Lung (tissue), 12 donors: Measurements from ENCODE around the gene NIPBL. TPM values are rescaled to one million over a fixed set of nuclear protein-coding genes. Genes with fewer than 3 reads are reported as not detected.

Source experiments
- ATAC-seq: fragments of 200-7000 bp; cut with Tn5 transposase; one replicate; pipeline ENCODE4 v1.9.1; 2020; ENCODE audit warnings: moderate number of reproducible peaks; ENCODE audit not compliant: insufficient read depth, low FRiP score
- DNase-seq, 3 donors: peaks; one replicate each; pipeline ENCODE4 v3.0.0-alpha.2; 2013 to 2017
- H3K27ac ChIP-seq, 2 donors: one replicate each; pipeline ENCODE4 v1.5.1; 2013; ENCODE audit warnings: mild to moderate bottlenecking in 2 of 2, moderate library complexity in 2 of 2, control low read depth in 1 of 2, inconsistent platforms in 1 of 2, low read depth in 1 of 2, low read length in 1 of 2
- H3K27me3 ChIP-seq, 3 donors: one replicate each; pipeline ENCODE4 v1.5.1; 2013; ENCODE audit warnings: low read length in 2 of 3; ENCODE audit not compliant: control insufficient read depth in 3 of 3, insufficient read depth in 3 of 3
- H3K36me3 ChIP-seq, 4 donors: one replicate each; pipeline ENCODE4 v1.5.1; 2013; ENCODE audit warnings: low read length in 4 of 4, mild to moderate bottlenecking in 1 of 4, moderate library complexity in 1 of 4; ENCODE audit not compliant: control insufficient read depth in 4 of 4, insufficient read depth in 4 of 4
- H3K4me1 ChIP-seq, 5 donors: one replicate each; pipeline ENCODE4 v1.5.1; 2013; ENCODE audit warnings: low read length in 5 of 5, mild to moderate bottlenecking in 2 of 5, moderate library complexity in 1 of 5; ENCODE audit not compliant: control insufficient read depth in 5 of 5, insufficient read depth in 5 of 5
- H3K4me3 ChIP-seq: one replicate; pipeline ENCODE4 v1.5.1; 2013; ENCODE audit warnings: mild to moderate bottlenecking, control low read depth, moderate library complexity
- H3K9ac ChIP-seq, 2 donors: one replicate each; pipeline ENCODE4 v1.5.1; 2013; ENCODE audit warnings: low read length in 2 of 2, control low read depth in 1 of 2; ENCODE audit not compliant: insufficient read depth in 1 of 2
- H3K9me3 ChIP-seq, 4 donors: one replicate each; pipeline ENCODE4 v1.5.1; 2013; ENCODE audit warnings: low read length in 3 of 4, mild to moderate bottlenecking in 1 of 4, moderate library complexity in 1 of 4; ENCODE audit not compliant: control insufficient read depth in 4 of 4, insufficient read depth in 3 of 4
- CTCF ChIP-seq: IDR thresholded peaks from 2 replicates; pipeline ENCODE4 v1.5.1; 2012; ENCODE audit warnings: mild to moderate bottlenecking; ENCODE audit errors: control extremely low read depth, extremely low read depth
- WGBS, 2 donors: extraction: QIAGEN DNeasy Blood & Tissue Kit; methylation state at CpG; one replicate each; pipeline ENCODE4 v1.1.7; 2013; 5-methylcytosine and 5-hydroxymethylcytosine counted together
- polyA plus RNA-seq, 2 donors: library from polyadenylated mRNA; stranded (reverse); fragments of 200-250 nt; gene quantifications; one replicate each; pipeline ENCODE4 v1.2.1, GENCODE V29; 2013
- total RNA-seq, 2 donors: library from RNA; depleted of rRNA in 1 of 2; stranded (reverse); fragments of >200 nt in 1 of 2; gene quantifications; one replicate each; pipeline ENCODE4 v1.2.1, GENCODE V29; 2014 to 2021
- donor health status: control.
- donor health status: control.
- donor health status: Bipolar disorder and iron deficiency.
- donor health status: healthy.
- donor health status: DM: yes; HTN: yes; CAD: no.

The NIPBL gene
- total and polyA plus RNA-seq, 4 donors, result 13.7 to 124 (median 32.4) TPM

GRCh38 chr5:37064442-37064841 is 187.9 kb downstream of the NIPBL start:
- Histone ChIP-seq H3K9me3 (peaks cover 0 to 2% (median 0%) of the 10 kb centered on the region in 4 donors), H3K4me3 (no peak overlapping the region), H3K4me1 (no peaks in the 10 kb centered on the region), H3K36me3 (peaks cover 11 to 32% (median 26%) of the 10 kb centered on the region in 4 donors), H3K27me3 (no peaks in the 10 kb centered on the region), H3K27ac (no peak overlapping the region), H3K9ac (no peak overlapping the region)
- no peak for ATAC-seq
- no peak for TF ChIP-seq CTCF
- DNase-seq, result no peak
- 96% methylated on average over 9 of the region's 9 CpGs for WGBS, 2 donors

- Histone ChIP-seq H3K4me3 (no peak overlapping the region), H3K9ac (no peak overlapping the region), H3K27ac (no peak overlapping the region), H3K9me3 (no peaks in the 10 kb centered on the region), H3K27me3 (no peaks in the 10 kb centered on the region), H3K4me1 (no peaks in the 10 kb centered on the region), H3K36me3 (peaks cover 0 to 2% (median 0%) of the 10 kb centered on the region in 4 donors)
- WGBS, 2 donors, result 85 to 89% methylated on average over 1 of the region's 1 CpG
- no peak for ATAC-seq
- TF ChIP-seq CTCF, result no peak
- DNase-seq, result no peak
These were observed 194.9 kb downstream of the NIPBL start for GRCh38 chr5:37071487-37071886.

DNA sequence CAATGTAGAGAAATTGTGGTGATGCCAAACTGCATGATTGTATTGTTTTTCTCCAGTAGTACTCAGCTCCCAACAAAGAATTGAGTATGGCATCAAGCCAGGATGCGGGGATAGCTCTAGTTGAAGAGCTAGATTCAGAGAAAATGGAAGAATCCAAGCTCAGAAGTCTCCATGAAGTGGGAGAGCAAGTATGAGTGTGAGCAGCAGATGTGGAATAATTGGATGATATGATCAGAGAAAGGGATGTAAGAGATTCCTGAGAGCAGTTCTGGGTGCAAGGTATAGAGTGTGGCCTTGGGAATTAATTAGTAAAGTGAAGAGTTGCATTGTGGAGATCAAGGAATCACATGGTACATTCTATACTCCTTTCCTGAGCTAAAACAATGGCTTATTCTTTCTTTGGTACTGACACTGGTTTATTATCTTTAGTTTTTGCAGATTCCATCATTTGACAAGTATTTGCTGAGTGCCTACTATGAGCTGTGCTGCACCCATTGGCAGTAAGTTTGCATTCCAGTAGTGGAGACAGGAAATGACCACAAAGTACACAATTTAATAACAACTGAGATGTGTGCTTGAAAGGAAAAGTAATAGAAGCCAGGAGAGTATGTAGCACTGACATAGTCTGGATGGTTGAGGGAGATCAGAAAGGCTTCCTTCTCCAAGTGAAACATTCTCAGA is 195.5 kb downstream of the NIPBL start:
- DNase-seq, result peak in 1 of 3 donors; percentile 20
- TF ChIP-seq CTCF, result no peak
- Histone ChIP-seq H3K27ac (no peak overlapping the region), H3K27me3 (no peaks in the 10 kb centered on the region), H3K36me3 (peaks cover 0 to 1% (median 0%) of the 10 kb centered on the region in 4 donors), H3K9ac (no peak overlapping the region), H3K4me3 (no peak overlapping the region), H3K4me1 (no peaks in the 10 kb centered on the region), H3K9me3 (no peaks in the 10 kb centered on the region)
- ATAC-seq, result no peak
- 62 to 89% methylated on average over 1 of the region's 1 CpG for WGBS, 2 donors
